Activated T-cell treated with anti-CD3 and anti-CD28 coated beads for 48 hours (primary cell): ENCODE results near the gene PRTG.
"Not testable (repeated sequence)": the region's sequence is repeated elsewhere in the genome, so short reads cannot be mapped to it uniquely, and the experiment has no call there.

Source experiments
- DNase-seq: peaks from one replicate; pipeline ENCODE4 v3.0.0-alpha.2; 2020; ENCODE audit warnings: low read depth

The PRTG gene

DNA sequence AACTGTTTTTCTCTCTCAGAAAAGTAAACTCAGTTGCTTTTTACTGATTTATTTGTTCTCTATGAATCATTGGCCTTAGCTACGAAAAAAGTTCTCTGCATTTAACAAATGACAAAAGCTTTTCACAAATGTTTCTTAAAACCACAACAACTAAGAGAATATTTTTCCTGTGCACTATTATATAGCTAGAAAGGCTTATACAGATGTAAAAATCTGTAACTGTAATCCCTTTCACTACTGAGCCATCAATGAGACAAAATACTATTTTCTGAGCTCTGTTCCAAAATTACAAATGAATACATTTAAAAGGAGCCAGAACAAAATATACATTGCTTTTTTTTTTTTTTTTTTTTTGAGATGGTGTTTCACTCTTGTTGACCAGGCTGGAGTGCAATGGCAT is 109.2 kb downstream of the PRTG start:
- DNase-seq: no peak

DNA sequence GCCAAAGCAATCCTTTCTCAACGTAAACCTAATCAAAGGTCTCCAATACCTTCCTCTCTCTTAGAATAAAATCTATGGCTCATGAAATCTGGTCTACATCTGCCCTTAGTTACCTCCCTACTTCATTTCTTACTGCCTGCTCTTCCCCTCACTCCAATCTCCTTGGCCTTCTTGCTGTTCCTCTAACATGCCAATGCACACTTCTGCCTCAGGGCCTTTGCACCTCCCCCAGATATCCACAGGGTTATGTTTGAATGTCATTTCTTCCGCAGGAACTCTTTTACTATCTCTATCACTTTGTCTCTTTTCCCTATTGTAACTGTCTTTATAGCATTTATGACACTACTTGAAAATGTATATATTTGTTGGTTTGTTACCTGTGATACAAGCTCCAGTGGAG is 110.5 kb downstream of the PRTG start:
- no peak for DNase-seq

- DNase-seq: no peak
Measured at GRCh38 chr15:55630858-55631257, 112.1 kb downstream of the PRTG start.

DNA sequence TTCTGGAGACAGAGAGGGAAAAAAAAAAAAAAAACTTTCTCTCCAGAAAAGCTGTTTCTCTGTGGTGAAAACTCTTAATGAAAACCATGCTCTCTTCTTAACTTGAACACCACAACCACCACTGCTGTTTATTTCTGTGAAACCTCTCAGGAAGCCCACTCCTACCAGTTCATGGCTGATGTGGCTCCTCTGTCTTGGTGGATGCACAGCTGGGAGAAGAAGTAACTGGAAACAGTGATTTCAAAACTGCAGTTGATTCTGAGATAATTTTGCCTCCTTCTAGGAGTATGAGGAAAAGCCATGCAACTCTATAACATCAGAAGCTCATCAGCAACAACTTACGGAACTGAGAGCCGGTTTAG is 114.6 kb downstream of the PRTG start:
- DNase-seq: no peak

DNA sequence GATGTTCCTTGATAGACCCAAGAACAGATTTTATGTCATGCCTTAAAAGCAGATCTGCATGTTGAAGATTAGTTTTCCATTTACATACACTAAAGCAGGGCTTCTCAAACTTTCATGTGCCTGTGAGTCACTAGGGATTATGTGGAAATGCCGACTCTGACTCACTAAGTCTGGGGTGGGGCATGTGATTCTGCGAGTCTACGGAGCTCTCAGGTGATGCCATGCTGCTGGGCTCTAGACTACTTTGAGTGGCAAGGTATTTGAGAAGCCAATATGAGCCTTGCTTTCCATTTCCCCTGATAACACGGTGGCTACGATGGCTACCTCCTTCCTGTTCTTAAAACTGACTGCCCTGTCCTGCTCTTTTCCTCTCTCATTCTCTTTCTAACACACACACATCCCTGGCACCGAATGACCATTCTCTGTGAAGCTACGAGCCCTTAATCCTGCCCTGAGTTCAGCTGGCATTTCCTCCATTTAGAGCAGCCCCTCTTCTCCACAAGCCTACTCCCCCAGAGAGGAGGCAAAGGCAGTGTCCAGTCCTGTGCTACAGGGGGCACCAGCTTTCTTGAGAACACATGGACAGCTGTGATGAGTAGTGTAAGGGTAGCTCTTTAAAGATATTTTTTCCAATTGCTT is 115.1 kb downstream of the PRTG start:
- no peak for DNase-seq

DNA sequence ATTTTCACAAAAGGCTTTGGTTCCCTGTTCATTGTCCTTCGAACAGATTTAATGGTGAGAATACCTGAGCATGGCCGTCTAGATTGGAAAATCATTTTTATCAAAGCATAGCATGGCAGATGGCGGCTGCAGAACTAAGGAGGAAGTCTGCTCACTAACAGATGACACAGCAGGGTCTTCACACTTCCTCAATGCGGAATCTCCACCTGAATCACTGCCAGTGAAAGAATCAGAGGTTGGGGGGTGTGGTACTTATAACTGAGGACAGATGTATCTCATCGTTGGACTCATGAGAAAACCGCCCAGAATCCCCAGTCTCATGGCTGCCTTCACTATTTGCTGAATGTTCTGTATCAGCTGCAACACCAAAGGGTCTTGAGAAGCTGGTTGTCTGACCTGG is 123.2 kb downstream of the PRTG start:
- no peak for DNase-seq

DNA sequence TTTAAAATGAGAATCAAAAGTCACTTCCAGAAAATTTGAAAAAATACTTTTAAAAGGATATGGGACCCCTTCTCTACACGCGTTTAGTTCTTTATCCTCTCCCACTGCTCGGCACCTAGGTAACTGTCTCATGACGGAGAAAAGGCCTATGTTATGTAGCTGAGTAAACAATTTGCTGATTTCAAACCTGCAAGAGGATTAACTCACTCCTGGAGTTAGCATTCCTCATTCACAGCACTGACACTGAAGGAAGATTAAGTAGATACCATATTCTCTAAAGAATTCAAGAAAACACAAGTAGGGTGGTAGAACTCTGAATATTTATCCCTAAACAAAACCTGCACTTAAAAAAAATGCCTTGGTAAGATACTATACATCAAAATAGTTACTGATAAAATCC is 124.6 kb downstream of the PRTG start:
- DNase-seq: no peak

DNA sequence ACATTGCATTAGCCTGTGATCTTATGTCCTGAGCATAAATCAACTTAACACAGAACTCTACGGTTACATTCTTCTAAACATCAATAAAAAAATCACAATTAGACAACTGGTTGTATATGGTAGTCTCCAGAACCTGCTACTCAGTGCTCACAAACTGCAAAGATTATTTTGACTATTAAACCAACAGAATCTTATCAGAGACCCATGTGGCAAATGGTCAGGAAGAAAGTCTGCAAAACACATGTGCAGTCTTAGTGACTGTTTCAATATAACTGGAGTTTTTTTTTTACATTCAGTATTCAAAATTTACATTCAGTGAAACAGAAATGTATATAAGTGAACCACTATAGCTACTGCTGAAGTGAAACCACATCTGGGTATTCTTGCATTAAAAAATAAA is 127.5 kb downstream of the PRTG start:
- DNase-seq: no peak

- no peak for DNase-seq
Measured at GRCh38 chr15:55613727-55614126, 129.2 kb downstream of the PRTG start.

- no peak for DNase-seq
Measured at GRCh38 chr15:55606214-55606613, 136.7 kb downstream of the PRTG start.

GRCh38 chr15:55601374-55601773 is 141.6 kb downstream of the PRTG start:
- DNase-seq: no peak

DNA sequence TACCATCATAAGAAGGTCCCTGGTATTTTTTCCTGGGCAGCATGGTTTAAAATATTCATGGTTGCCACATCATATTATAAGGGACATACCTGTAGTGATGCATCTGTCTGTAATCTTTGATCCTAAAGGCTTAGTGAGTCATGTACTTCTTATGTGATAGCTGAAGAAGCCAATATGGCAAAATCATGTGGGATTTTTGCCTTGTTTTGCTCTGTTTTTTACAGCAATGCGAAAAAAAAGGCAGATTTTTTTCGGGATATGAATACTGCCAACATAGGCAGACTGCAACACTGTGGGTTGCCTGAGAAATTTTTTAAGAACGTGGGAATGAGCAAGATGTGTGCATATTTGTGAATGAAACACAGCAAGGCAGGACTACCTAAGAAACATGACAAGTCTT is 143.5 kb downstream of the PRTG start:
- DNase-seq: no peak

DNA sequence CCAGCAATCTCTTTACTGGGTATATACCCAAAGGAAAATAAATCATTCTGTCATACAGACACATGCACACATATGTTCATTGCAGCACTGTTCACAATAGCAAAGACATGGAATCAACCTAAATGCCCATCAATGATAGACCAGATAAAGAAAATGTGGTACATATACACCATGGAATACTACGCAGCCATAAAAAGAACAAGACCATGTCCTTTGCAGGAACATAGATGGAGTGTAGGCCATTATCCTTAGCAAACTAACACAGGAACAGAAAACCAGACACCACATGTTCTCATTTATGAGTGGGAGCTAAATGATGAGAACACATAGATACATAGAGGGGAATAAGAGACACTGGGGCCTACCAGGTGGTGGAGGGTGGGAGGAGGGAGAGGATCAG is 149.9 kb downstream of the PRTG start:
- not testable (repeated sequence) for DNase-seq

DNA sequence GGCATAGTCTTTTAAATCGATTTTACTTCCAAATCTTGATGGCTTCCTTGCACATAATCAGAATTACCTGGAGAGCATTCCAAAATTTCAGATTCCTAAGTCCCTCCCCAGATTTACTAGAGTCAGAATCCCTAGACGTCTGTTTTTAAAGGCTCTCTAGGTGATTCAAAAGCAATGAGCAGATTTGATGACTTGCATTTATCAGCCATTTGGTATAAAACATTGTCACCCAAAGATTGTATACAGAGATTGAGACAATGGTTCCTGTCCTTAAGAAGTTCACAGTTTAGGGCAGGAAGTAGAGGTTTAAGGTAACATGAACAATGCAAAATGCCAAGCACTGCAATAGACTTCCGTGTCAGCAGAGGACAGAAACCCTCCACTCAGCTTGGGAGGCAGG is 152.2 kb downstream of the PRTG start:
- DNase-seq: no peak

- no peak for DNase-seq
Measured at GRCh38 chr15:55589287-55589686, 153.7 kb downstream of the PRTG start.

GRCh38 chr15:55588815-55589115 is 154.2 kb downstream of the PRTG start:
- no peak for DNase-seq

DNA sequence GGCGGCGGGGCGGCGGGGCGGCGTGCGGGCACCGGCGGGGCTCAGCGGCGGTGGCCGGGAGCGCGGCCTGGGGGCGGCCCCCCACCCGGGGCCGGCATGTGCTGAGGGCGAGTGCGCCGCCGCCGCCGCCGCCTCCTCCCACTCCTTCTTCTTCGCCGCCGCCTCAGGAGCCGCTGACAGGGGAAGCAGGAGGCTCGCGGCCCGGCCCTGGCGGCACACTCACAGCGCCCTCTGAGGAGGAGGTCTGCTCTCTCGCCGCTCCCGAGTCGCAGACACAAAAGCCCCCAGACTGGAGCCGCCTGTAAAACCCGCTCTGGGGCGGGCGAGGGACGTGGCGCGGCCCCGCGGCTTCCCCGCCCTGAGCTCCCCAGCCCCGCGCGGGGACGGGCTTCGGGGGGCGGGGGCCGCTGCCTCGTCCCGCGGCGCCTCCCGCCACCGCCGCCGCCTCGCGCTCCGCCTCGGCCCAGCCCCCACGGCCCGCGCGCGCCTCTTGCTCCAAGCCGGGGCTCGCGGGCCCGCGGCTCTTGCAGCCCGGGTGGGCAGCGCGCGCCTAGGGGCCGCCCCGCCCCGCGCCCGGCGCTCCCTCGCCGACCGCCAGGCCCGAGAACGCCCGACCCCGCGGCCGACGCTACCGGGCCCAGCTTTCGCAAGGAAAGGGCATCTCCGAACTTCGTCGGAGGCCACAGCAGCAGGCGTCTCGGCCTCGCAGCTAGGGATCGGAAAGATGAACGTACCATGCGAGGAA is 154.7 kb downstream of the PRTG start, which contains the start of gene PYGO1:
PYGO1 (minus strand) TSS at position 276 of the 745 bp plus-strand sequence. CDS start 462 bp downstream, outside the sequence.
- DNase-seq: peak; percentile 15

- DNase-seq: no peak
Measured at GRCh38 chr15:55587321-55588069, 155.5 kb downstream of the PRTG start.

DNA sequence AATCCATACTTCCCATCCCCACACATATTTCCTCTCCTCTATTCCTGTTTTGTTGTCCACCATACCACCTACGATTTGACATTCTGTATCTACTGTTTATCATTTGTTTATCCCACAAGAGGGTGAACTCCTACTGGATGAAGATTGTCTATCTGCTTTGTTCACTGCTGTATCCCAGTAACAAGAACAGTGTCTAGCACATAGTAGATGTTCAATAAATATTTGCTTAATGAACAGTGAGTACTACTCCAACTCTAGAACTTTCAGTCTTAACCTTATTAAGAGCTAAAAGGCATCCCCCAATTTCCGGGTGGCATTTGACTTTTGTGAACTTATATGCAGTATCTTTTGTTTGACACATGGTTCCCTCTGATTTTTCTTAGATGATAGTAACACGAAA is 156.1 kb downstream of the PRTG start:
- DNase-seq: no peak

- DNase-seq: no peak
Measured at GRCh38 chr15:55576943-55577342, 166.0 kb downstream of the PRTG start.

DNA sequence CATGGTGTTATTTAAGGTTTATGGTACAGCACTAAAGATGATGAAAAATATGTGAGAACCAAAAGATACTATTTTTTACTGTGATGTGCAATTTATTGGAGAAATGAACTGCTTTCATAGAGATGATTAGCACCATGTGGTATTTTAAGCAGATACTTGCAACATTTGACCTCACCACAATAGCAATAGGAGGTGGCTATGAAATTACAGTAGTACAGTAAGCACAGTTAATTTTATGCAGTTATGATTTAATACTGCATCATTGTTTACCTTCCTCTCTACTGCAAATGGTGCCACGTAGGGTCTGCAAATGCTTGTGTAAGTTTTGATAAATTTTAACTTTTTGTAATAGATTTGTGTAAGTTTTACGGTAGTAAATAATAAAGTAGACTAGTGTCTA is 168.9 kb downstream of the PRTG start:
- no peak for DNase-seq

- no peak for DNase-seq
Measured at GRCh38 chr15:55573224-55573623, 169.7 kb downstream of the PRTG start.

DNA sequence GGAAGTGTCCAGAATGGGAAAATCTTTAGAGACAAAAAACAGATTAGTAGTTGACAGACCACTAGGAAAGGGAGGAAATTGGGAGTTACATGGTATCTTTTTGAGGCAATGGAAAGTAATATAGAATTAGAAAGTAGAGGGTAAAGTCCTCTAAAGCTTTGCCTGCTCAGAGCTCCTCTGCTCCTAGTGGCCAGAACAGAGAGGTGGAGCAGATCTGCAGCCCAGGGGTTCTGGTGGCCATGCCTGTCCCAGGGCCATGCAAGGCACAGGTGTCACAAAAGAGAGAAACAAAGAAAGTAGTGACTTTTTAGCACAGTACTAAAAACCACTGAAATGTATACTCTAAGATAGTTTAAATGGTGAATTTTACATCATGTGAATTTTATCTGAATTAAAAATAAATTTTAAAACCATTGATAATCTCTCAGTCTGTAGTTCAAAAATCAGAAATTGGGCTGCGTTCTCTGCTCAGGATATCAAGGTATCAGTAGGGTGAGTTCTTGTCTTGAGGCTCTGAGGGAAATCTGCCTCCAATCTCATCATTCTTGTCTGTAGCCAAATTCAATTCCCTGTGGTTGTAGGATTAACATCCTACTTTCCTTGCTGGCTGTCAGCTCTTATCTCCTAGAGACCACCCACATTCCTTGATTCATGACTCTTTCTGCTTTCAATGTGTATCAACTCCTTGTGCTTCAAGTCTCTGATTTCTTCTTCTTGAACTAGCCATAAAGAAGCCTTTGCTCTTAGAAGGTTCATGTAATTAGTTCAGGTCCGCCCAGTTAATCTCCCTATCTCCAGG is 178.4 kb downstream of the PRTG start:
- DNase-seq: no peak
